GM19035 (cell line): ENCODE measurements around the gene NOTCH2.

ENCODE experiments used
- ATAC-seq: cut with Tn5 transposase; IDR thresholded peaks from one replicate; pipeline ENCODE4 v1.9.1; 2021; ENCODE audit not compliant: unreplicated experiment

Gene NOTCH2

DNA sequence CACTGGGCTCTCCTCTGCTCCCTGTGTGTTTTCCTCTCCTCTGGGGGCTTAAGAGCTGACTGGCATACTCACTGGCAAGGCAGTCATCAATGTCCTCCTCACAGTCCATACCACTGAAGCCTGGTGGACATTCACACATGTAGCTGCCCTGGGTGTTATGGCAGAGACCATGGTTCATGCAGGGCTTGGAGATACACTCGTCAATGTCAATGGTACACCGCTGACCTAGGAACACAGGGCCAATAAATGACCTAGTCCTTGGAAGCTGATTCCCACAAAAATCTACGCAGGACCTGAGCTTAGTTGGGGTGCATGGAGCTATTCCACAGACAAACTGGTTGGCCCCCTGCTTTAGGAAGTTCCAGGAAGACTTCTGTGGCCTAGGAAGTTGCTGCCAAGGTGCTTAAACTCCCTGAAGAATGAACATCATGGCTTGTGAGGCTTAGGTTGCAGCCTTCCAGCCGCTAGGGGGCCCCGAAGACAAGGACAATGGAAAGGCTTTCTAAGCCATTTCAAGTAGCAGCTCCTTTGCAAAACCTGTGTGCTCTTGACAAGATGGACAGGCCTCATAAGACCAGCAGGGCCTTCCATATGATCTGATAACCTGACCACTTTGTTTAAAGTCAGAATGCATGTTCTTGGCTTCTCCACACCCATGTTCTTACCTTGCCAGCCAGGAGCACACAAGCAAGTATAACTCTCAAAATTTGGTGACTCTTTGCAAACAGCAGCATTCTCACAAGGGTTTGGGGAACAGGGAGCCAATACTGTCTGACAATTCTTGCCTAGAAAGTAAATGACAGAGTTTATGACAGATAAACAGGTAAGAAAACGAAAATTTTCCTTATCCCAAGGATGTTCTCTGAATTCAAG, 120.9 kb downstream of the NOTCH2 start:
- no peak for ATAC-seq

DNA sequence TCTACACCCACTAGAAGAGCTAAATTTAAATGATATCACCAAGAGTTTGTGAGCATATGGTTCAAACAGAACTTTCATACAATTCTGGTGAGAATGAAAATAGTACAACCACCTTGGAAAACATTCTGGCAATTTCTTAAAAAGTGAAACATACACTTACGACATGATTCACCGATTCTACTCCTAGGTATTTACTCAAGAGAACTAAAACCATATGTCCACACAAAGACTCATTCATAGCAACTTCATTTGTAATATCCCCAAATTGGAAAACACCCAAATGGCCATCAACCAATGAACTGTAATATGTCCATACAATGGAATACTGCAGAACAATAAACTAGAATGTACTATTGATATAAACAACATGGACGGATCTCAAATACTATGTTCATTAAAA, 122.0 kb downstream of the NOTCH2 start:
- ATAC-seq, result no peak

DNA sequence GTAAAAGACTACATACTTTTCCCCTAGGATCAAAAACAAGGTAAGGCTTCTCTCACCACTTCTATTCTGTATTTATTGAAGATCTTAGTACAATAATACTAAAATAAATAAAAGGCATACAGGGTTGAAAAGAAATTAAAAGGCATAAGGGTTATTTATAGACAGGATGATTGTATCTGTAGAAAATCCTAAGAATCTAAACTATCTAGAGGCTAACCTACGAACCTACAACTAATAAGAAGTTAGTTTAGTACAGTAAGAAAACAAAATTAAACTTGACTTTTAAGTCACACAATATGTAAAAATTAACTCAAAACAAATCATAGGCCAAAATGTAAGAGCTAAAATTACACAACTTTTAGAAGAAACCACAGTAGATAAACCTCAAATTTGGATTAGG, 122.7 kb downstream of the NOTCH2 start:
- ATAC-seq, result no peak

GRCh38 chr1:119943216-119943615, 126.2 kb downstream of the NOTCH2 start:
- ATAC-seq, result no peak

GRCh38 chr1:119941392-119941791, 128.1 kb downstream of the NOTCH2 start:
- ATAC-seq, result no peak

DNA sequence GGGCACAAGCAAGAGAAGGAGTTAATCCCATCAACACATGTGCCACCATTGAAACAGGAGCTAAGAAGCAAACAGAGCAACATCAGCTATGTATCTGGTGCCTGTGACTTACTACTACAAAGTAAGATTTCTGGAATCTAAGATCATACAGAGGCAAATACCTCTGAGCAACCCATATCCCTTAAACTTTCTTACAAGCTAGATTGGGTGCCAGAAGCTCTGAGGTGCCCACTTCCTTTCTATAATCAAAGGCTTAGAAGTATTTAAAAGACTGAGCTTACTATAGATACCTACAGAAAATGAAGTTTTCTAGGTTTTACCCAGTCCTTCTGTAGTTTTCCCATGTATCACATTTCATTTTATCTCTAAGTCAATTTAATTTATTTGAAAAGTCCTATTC, 128.8 kb downstream of the NOTCH2 start:
- no peak for ATAC-seq

- no peak for ATAC-seq
These were observed 132.3 kb downstream of the NOTCH2 start for GRCh38 chr1:119937198-119937597.

DNA sequence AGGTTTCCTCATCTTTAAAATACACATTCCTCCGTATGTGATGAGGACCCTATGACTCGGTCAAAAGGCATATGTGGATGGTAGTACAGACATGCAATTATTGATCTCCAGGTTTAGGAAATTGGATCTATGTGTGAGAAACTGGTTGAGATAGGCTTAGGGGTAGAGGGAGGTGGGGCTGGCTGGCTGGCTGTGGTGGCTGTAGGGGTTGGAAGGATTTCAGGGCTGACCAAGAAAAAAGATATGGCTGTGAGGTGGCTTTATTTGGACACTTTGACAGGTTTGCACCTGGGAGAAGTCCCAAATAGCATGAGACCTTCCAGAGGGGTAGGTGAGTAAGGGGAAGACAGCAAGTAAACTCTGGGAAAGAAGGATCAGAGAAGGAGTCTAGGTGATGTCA, 133.5 kb downstream of the NOTCH2 start:
- no peak for ATAC-seq

DNA sequence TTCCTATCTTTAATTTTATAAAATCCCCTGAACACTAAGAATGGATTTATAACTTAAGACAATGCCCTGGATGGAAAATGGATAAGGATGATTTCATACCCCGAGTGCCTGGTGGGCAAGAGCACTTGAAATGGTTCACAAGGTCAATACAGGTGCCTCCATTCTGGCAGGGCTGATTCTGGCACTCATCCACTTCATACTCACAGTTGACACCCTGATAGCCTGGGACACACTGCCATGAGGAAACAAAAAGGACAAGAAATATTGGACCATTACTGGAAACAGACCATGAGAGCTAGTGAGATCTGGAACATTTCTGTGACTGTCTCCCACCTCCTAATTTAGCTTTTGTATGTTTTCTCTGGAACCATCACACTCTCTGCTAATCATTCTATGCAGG, 134.1 kb downstream of the NOTCH2 start:
- ATAC-seq, result no peak

GRCh38 chr1:119933397-119933796, 136.1 kb downstream of the NOTCH2 start:
- ATAC-seq, result no peak

DNA sequence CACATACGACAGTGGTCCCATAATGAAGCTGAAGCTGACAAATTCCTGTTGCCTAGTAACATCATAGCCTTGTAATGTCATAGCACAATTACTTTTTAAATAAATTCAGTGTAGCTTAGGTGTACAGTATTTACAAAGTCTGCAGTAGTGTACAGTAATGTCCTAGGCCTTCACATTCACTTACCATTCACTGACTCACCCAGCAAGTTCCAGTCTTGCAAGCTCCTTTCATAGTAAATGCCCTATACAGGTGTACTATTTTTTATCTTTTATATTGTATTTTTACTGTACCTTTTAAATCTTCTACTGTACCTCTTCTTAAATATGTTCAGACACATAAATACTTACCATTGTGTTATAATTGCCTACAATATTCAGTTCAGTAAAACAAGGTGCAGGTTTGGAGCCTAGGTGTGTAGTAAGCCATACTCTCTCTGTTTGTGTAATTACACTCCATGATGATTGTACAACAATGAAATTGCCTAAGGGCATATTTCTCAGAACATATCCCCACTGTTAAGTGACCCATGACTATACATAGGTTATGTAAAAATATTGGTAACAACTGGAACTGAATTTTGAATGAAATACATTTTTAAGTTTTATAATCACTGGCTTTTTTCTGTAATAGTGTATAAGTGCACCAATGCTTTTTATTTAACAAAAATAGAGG, 139.7 kb downstream of the NOTCH2 start:
- ATAC-seq, result no peak

- ATAC-seq, result no peak
These were observed 142.9 kb downstream of the NOTCH2 start for GRCh38 chr1:119926553-119926952.

GRCh38 chr1:119924948-119925898, 144.2 kb downstream of the NOTCH2 start:
- ATAC-seq, result no peak

GRCh38 chr1:119920104-119920968, 149.1 kb downstream of the NOTCH2 start:
- no peak for ATAC-seq

- ATAC-seq, result no peak
These were observed 150.2 kb downstream of the NOTCH2 start for GRCh38 chr1:119919241-119919640.

DNA sequence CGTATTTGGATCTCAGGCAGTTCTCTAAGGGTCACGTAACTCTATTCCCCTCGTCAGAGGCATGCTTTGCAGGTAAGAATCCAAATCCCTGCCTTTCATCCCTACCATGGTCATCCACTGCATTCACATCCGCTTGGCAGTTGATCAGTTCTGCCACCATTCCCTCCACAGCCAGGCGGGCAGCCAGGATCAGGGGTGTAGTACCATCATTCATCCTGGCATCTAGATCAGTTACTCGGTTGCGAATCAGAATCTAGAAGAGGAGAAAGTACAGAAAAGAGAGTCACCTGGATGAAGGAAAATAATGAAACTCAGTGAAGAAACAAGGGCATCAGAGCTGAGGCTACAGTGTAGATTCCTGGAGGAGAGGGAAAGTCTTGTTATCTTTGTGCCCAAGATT, 151.2 kb downstream of the NOTCH2 start:
- no peak for ATAC-seq

- no peak for ATAC-seq
These were observed 152.0 kb downstream of the NOTCH2 start for GRCh38 chr1:119917304-119918055.

DNA sequence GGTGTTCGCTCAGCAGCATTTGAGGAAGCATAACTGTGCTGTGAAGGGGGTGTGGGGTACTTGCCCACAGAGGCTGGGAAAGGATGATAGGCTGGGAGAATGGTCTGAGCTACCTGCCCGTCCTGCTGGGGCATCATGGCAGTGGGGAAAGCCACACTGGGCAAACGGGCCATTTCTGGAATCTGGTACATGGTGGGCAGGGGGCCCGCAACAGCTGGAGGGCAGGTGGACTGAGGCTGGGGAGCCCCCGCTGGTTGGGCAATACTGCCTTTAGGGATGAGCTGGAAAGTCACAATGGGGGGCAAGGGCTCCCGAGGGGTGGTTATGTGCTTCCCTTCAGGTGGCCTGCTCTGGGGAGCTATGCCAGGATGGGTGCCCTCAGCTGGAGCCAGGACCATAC, 153.9 kb downstream of the NOTCH2 start:
- no peak for ATAC-seq

GRCh38 chr1:119914071-119914470, 155.4 kb downstream of the NOTCH2 start:
- no peak for ATAC-seq

DNA sequence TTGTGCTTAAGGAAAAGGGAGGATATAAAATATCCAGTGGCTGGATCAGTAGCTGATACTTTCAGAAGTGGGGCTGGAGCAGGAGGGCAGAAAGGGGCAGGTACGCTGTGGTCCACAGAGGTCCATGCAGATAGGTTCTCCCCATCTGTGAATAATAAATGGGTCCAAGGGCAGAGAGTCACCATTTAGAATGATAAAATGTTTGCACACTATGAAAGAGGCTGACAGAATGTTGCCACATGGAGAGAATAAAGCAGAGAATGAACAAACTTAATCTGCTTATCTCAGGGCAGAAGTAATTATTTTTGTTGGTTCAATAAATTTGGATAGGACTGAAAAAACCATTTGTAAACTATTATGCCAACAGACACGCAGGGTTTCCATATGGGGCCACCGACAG, 156.5 kb downstream of the NOTCH2 start:
- ATAC-seq, result no peak
